ENCODE measurements around the gene PARP3. TPM values are rescaled to one million over a fixed set of nuclear protein-coding genes. Genes with fewer than 3 reads are reported as not detected.

The PARP3 gene
- polyA plus RNA-seq, 1 experiment, result 33.0 TPM

DNA sequence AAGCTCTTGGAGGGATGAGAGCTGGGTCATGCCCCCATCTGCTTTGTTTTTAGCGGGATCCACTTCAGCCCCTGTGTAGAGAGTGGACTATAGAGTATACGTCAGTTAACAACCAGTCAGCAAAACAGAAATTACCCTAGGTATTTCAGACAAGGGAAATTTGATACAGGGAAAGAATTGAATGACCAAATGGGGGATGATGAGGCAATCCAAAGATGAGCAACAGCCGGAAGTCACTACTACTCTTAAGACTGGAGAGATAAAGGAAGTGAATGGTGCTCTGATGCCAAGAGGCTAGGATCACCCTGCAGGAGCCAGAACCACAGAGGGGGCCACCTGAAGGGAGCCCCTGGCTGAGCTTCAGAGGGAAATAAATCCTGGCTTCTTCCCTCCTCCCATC, 11.3 kb downstream of the PARP3 start:
- ChIA-PET POLR2A (interaction anchor here (0.7 kb wide), 1 partner anchor 12 kb away, joined by 3 read pairs; the partner anchor contains the start of gene RRP9), CTCF (interaction anchor here (1.1 to 5.3 kb wide), 3 partner anchors 10 to 21 kb away, joined by 4 to 42 read pairs (median 17); partner anchors contain the start of genes ABHD14A, ABHD14B, PARP3 and RRP9)
- no peak for DNase-seq (ENCODE audit: low read depth)
- Histone ChIP-seq H3K4me3 (ENCODE audit: low read depth, low read length) (no peak overlapping the region), H3K27me3 (ENCODE audit: control insufficient read depth, insufficient read depth, low read length) (no peaks in the 10 kb centered on the region), H3K36me3 (ENCODE audit: control insufficient read depth, insufficient read depth, low read length) (peaks cover 15% of the 10 kb centered on the region)
- TF ChIP-seq, protein P1, sequence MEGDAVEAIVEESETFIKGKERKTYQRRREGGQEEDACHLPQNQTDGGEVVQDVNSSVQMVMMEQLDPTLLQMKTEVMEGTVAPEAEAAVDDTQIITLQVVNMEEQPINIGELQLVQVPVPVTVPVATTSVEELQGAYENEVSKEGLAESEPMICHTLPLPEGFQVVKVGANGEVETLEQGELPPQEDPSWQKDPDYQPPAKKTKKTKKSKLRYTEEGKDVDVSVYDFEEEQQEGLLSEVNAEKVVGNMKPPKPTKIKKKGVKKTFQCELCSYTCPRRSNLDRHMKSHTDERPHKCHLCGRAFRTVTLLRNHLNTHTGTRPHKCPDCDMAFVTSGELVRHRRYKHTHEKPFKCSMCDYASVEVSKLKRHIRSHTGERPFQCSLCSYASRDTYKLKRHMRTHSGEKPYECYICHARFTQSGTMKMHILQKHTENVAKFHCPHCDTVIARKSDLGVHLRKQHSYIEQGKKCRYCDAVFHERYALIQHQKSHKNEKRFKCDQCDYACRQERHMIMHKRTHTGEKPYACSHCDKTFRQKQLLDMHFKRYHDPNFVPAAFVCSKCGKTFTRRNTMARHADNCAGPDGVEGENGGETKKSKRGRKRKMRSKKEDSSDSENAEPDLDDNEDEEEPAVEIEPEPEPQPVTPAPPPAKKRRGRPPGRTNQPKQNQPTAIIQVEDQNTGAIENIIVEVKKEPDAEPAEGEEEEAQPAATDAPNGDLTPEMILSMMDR (IDR thresholded peaks at IDR 0.05; ENCODE audit: insufficient read depth, low read depth, low read length), result no peak

GRCh38 chr3:51954105-51954504, 11.9 kb downstream of the PARP3 start:
- Histone ChIP-seq H3K27me3 (ENCODE audit: control insufficient read depth, insufficient read depth, low read length) (no peaks in the 10 kb centered on the region), H3K36me3 (ENCODE audit: control insufficient read depth, insufficient read depth, low read length) (peaks cover 14% of the 10 kb centered on the region), H3K4me3 (ENCODE audit: low read depth, low read length) (no peak overlapping the region)
- no peak for DNase-seq (ENCODE audit: low read depth)
- POLR2A ChIA-PET, result interaction anchor here (0.7 kb wide), 1 partner anchor 13 kb away, joined by 3 read pairs; the partner anchor contains the start of gene RRP9
- TF ChIP-seq, protein P1 (IDR thresholded peaks at IDR 0.05; ENCODE audit: insufficient read depth, low read depth, low read length), result no peak
- CTCF ChIA-PET, result interaction anchor here (1.1 to 5.3 kb wide), 3 partner anchors 11 to 20 kb away, joined by 4 to 42 read pairs (median 17); partner anchors contain the start of genes ABHD14A, ABHD14B, PARP3 and RRP9

DNA sequence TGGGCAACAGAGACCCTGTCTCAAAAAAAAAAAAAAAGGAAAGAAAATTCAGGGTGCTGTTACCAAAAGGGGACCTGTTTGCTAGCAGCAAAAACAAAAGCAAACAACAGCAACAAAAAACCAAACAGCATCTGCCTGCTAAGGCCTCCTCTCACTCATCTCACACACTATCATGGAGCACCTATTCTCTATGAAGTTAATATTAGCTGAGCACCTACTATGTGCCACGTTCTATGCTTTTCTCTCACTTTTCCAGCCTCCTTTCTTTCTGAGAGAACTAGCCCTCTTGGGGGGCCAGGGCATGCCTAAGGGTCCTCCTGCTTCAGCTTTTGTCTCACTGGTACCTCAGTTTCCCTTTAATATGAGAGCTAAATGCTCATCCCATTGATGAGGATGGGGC, 12.6 kb downstream of the PARP3 start:
- CTCF ChIA-PET, result interaction anchor here (5.3 kb wide), 1 partner anchor 11 kb away, joined by 42 read pairs; the partner anchor contains the start of genes PARP3 and RRP9

GRCh38 chr3:51955175-51955892, 13.2 kb downstream of the PARP3 start, which contains the start of gene GPR62:
TSS of gene GPR62 (plus strand) at chr3:51955381. CDS start at chr3:51955653, 272 bp downstream.
- DNase-seq (ENCODE audit: low read depth), result no peak
- CTCF ChIA-PET, result interaction anchor here (5.3 kb wide), 1 partner anchor 12 kb away, joined by 42 read pairs; the partner anchor contains the start of genes PARP3 and RRP9
- POLR2A ChIA-PET, result no interaction called here
- Histone ChIP-seq H3K4me3 (ENCODE audit: low read depth, low read length) (no peak within 1 kb of the TSS), H3K36me3 (ENCODE audit: control insufficient read depth, insufficient read depth, low read length) (peaks cover 20% of the 10 kb centered on the region), H3K27me3 (ENCODE audit: control insufficient read depth, insufficient read depth, low read length) (no peaks in the 10 kb centered on the region)
- TF ChIP-seq, protein P1 (IDR thresholded peaks at IDR 0.05; ENCODE audit: insufficient read depth, low read depth, low read length), result no peak

More for the DNA sequence above, 12.6 kb downstream of the PARP3 start:
- no peak for DNase-seq (ENCODE audit: low read depth)
- TF ChIP-seq, protein P1 (IDR thresholded peaks at IDR 0.05; ENCODE audit: insufficient read depth, low read depth, low read length), result no peak
- Histone ChIP-seq H3K4me3 (ENCODE audit: low read depth, low read length) (no peak overlapping the region), H3K36me3 (ENCODE audit: control insufficient read depth, insufficient read depth, low read length) (peaks cover 14% of the 10 kb centered on the region), H3K27me3 (ENCODE audit: control insufficient read depth, insufficient read depth, low read length) (no peaks in the 10 kb centered on the region)
- POLR2A ChIA-PET, result no interaction called here

Data from BJ (cell line).